DMS153 treated with DMSO at 0.1 percent for 48 hours (cell line): ENCODE measurements around the gene CYP27B1.
"Not testable (repeated sequence)": the region's sequence is repeated elsewhere in the genome, so short reads cannot be mapped to it uniquely, and the experiment has no call there.

Experiments used
- DNase-seq: peaks from one replicate; lab custom pipeline; 2025; ENCODE audit not compliant: unreplicated experiment; lab: John Stamatoyannopoulos, UW

CYP27B1 gene

DNA sequence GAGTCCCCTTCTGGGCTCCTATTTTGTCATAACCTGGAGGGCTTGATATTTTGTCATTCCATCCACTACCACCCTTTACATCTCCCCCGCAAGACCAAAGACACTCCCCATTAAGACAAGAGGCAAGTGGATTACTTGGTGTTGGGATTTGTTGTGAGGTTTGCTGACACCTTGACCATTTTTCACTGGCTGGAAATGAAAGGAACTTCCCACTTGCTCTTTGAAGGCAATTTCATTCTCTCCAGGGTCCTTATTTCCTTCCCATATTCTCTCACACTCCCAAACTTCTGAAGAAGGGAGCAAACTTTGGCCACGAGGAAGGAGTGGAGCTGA is 43.3 kb downstream of the CYP27B1 start:
- DNase-seq, result no peak

GRCh38 chr12:57722716-57723629 is 43.9 kb downstream of the CYP27B1 start:
- DNase-seq, result no peak

- DNase-seq, result not testable (repeated sequence)
Observed at GRCh38 chr12:57721846-57722608, 44.9 kb downstream of the CYP27B1 start.

GRCh38 chr12:57720606-57721595 is 46.0 kb downstream of the CYP27B1 start:
- DNase-seq, result no peak

DNA sequence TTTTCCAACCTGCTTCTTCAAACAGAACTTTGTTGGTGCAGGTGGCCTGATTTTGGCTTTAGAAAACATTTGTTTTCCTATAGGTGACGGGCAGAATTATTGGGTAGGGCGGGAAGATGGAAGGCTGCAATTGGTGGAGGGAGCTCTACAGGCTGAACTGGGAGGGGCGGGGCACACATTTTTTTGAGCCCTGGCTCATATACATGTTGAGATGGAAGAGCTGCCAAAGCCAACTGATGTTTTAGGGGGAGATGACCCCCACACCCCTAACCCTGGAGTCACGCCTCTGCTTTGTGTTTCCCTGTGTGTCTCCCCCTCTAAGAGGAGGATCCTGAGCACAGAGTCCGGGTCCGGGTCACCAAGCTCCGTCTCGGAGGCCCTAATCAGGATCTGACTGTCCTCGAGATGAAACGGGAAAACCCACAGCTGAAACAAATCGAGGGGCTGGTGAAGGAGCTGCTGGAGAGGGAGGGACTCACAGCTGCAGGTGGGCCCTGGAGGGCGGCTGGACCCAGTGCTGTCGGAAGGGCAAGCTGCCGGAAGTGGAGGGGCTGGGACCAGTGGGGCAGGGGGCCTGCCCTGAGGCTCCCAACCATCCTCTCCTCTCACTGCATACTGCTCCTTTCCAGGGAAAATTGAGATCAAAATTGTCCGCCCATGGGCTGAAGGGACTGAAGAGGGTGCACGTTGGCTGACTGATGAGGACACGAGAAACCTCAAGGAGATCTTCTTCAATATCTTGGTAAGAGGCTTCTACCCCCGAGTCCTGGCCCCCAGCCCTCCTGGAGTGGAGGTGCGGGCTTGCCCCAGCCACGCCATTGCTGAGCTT is 46.9 kb downstream of the CYP27B1 start:
- DNase-seq, result no peak

GRCh38 chr12:57718641-57719528 is 48.0 kb downstream of the CYP27B1 start:
- DNase-seq, result no peak

DNA sequence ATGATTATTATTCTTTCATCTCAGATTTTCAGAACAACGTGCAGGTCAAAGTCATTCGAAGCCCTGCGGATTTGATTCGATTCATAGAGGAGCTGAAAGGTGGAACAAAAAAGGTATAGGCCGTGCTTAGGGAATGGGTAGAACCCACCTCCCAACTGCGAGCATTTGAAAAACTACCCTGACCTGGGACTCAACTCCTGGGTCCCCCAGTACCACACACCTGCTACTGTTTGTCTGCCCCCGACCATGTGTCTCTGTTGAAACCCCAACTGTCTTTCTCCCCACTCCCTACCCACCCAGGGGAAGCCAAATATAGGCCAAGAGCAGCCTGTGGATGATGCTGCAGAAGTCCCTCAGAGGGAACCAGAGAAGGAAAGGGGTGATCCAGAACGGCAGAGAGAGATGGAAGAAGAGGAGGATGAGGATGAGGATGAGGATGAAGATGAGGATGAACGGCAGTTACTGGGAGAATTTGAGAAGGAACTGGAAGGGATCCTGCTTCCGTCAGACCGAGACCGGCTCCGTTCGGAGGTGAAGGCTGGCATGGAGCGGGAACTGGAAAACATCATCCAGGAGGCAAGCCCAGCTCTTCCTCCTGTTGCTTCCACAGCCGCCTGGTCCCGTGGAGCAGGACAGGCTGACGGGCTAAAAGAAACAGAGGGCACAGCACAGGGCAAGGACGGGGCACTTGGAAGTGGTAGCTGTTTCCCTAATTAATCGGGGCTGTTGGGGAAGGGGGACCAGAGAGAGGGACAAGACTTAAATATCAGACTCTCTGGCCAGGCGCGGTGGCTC is 48.8 kb downstream of the CYP27B1 start:
- DNase-seq, result no peak

GRCh38 chr12:57717131-57717530 is 49.7 kb downstream of the CYP27B1 start:
- no peak for DNase-seq

DNA sequence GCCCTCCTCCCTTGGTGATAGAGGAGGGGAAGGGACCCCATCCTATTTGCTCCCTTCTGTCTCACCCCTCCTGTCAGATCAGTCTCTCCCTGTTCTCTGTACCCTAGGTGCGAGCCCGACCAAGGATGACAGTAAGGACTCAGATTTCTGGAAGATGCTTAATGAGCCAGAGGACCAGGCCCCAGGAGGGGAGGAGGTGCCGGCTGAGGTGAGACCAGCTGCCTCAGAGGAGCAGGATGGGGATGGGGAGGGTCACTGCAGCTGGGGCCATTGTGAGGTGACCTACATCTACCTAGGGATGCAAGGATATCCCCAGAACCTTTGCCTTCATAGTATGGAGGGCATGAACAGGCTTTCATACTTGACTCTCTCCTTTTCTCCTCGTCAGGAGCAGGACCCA is 50.6 kb downstream of the CYP27B1 start:
- no peak for DNase-seq

DNA sequence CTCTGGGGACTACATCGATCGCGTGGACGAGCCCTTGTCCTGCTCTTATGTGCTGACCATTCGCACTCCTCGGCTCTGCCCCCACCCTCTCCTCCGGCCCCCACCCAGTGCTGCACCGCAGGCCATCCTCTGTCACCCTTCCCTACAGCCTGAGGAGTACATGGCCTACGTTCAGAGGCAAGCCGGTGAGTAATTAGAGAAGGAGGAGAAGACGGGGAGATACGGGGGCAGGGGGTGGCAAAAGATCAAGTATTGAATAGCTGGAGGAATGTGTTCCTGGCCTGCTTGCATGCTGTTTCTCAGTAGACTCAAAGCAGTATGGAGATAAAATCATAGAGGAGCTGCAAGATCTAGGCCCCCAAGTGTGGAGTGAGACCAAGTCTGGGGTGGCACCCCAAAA is 51.1 kb downstream of the CYP27B1 start:
- DNase-seq, result no peak

DNA sequence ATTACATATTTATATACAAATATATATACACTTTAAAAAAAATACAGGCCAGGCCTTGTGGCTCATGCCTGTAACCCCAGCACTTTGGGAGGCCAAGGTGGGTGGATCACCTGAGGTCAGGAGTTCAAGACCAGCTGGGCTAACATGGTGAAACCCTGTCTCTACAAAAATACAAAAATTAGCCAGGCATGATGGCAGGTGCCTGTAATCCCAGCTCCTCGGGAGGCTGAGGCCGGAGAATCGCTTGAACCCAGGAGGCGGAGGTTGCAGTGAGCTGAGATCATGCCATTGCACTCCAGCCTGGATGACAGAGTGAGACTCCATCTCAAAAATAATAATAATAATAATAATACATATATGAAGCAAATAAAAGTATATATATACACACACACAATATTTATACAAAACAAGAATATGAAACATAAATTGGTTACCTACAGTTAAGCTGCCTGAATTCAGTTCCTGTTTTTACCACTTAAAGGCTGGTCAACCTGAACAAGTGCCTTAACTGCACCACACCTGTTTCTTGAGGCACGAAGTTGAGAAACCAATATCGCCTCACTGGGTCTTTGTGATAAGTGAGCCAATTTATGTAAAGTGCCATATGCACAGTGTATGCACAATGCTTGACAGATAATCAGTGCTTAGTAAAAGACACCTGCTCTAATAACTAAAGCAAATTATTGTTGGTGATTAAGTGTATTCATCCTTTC is 51.7 kb downstream of the CYP27B1 start:
- not testable (repeated sequence) for DNase-seq

- no peak for DNase-seq
Observed at GRCh38 chr12:57713209-57713608, 53.7 kb downstream of the CYP27B1 start.

DNA sequence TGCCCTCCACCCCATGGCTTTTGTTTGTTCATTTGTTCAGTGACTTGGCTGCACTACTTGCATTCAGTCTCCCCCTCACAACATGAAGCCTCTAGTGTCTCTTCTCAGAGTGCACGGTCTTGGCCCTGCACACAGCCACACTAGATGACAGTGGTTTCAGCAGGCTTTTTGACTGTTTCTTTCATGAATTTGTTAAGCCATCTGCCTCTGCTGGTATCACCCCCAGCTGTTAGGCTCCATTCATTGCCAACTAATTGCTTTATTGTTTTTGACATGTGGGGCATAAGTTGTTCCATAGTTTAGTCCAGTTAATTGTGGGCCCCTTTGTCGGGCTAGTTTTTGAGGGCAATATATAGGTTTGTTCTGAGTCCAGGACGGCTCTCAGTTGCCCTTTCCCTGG is 54.2 kb downstream of the CYP27B1 start:
- DNase-seq, result no peak
